ENCODE measurements around the gene TROAP. TPM values are rescaled to one million over a fixed set of nuclear protein-coding genes. Genes with fewer than 3 reads are reported as not detected.

The TROAP gene
- total RNA-seq, 1 experiment from 2014 or later: 75.3 TPM

DNA sequence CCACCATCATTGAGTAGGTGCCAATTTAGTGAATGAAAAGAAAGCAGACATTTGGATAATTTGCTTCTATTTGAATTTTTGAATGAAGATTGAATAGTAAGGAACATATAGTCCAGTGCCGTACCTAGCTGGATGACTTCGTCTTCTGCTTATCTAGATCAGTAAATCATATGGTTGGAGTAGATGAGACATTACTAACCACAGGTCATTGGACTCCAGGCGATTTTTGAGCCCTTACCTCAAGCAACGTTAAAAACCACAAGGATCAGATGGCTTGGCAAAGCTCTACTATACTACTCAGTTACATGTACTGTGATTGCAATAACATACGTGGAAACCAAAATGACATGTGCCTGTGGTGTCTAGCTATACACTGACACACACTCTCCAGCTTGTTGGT is 42.5 kb downstream of the TROAP start:
- Histone ChIP-seq H2BK5ac (ENCODE audit: insufficient read length, low read length) (no peak overlapping the region), H3K56ac (ENCODE audit: insufficient read length, low read depth, low read length) (no peak overlapping the region), H3K9ac (ENCODE audit: extremely low read depth, insufficient read length, low read length) (no peak overlapping the region), H2AK5ac (ENCODE audit: insufficient read length, low read length) (no peak overlapping the region), H3K9me3 (ENCODE audit: control insufficient read depth, low read depth, low read length) (no peaks in the 10 kb centered on the region), H4K91ac (ENCODE audit: insufficient read length, low read depth, low read length) (no peak overlapping the region), H4K5ac (ENCODE audit: insufficient read length, low read depth, low read length) (no peak overlapping the region), H3K4ac (ENCODE audit: low read depth, low read length) (no peak overlapping the region), H2AFZ (ENCODE audit: low read length) (no peak overlapping the region), H2BK20ac (ENCODE audit: low read depth, low read length, poor library complexity, severe bottlenecking) (no peak overlapping the region), H3K27me3 (ENCODE audit: insufficient read depth, low read length) (0 out of 2 replicates have a peak, but pooled peaks cover 2% of the 10 kb centered on the region), H4K20me1 (ENCODE audit: control insufficient read depth, insufficient read depth, insufficient read length) (no peaks in the 10 kb centered on the region), H3K4me2 (ENCODE audit: insufficient read depth, insufficient read length, low read length) (peak overlapping the region; percentile 92), H3K4me1 (ENCODE audit: insufficient read depth, low read length) (no peaks in the 10 kb centered on the region; the same call in 1 of the 2 replicates), H3K23me2 (ENCODE audit: insufficient read length, low read depth, low read length, poor library complexity, severe bottlenecking) (peaks cover 4% of the 10 kb centered on the region), H2BK120ac (ENCODE audit: low read depth, low read length, poor library complexity, severe bottlenecking) (no peak overlapping the region), H3K18ac (ENCODE audit: insufficient read length, low read depth, low read length) (no peak overlapping the region), H2BK12ac (ENCODE audit: insufficient read length, low read depth, low read length) (no peak overlapping the region), H3T11ph (ENCODE audit: low read length) (no peak overlapping the region), H3K79me1 (ENCODE audit: insufficient read depth, low read depth, low read length, poor library complexity, severe bottlenecking) (peaks cover under 1% of the 10 kb centered on the region), H3K79me2 (ENCODE audit: insufficient read depth, low read length) (peaks cover 6% of the 10 kb centered on the region; the same call in 1 of the 2 replicates), H4K8ac (replicated peaks; ENCODE audit: insufficient read length, low read depth, low read length) (no peak overlapping the region), H2BK15ac (ENCODE audit: low read depth, low read length) (no peak overlapping the region), H3K27ac (ENCODE audit: insufficient read length, low read depth, low read length) (no peak overlapping the region), H3K23ac (ENCODE audit: insufficient read length, low read depth, low read length) (no peak overlapping the region), H3K14ac (ENCODE audit: insufficient read depth, low read length) (no peak overlapping the region)
- DNase-seq: no peak
- H3K36me3 Mint-ChIP-seq (ENCODE audit: insufficient read depth in 1 of 3, low read depth in 3 of 3): no peaks in the 10 kb centered on the region; a peak in 2 of 7 replicates
- no CpG with 5 or more reads among the region's 5 CpGs for whole genome bisulfite sequencing (ENCODE audit: extremely low coverage, insufficient read length, low lambda C conversion rate)
- peaks cover 15 to 22% of the 10 kb centered on the region in 2 experiments for H3K4me1 Mint-ChIP-seq
- TF ChIP-seq, protein P1, sequence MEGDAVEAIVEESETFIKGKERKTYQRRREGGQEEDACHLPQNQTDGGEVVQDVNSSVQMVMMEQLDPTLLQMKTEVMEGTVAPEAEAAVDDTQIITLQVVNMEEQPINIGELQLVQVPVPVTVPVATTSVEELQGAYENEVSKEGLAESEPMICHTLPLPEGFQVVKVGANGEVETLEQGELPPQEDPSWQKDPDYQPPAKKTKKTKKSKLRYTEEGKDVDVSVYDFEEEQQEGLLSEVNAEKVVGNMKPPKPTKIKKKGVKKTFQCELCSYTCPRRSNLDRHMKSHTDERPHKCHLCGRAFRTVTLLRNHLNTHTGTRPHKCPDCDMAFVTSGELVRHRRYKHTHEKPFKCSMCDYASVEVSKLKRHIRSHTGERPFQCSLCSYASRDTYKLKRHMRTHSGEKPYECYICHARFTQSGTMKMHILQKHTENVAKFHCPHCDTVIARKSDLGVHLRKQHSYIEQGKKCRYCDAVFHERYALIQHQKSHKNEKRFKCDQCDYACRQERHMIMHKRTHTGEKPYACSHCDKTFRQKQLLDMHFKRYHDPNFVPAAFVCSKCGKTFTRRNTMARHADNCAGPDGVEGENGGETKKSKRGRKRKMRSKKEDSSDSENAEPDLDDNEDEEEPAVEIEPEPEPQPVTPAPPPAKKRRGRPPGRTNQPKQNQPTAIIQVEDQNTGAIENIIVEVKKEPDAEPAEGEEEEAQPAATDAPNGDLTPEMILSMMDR (conservative IDR thresholded peaks at IDR 0.05): no peak
- no peak overlapping the region for H3K27ac Mint-ChIP-seq
- peak overlapping the region; percentile 21 to 95; a peak in 2 of 5 replicates for H3K4me3 Mint-ChIP-seq
- H3K27me3 Mint-ChIP-seq (ENCODE audit: low read depth): peaks cover 17% of the 10 kb centered on the region
- H3K9me3 Mint-ChIP-seq: no peaks in the 10 kb centered on the region

Measured in H9 (cell line).